Mesothelial cell of epicardium (in vitro differentiated cells): ENCODE results near the gene SLAIN2. TPM values are rescaled to one million over a fixed set of nuclear protein-coding genes. Genes with fewer than 3 reads are reported as not detected.

ENCODE experiments used
- DNase-seq, 2 experiments: peaks; one replicate each; pipeline ENCODE4 v3.0.0; 2021; ENCODE audit warnings: low spot score in 2 of 2; ENCODE audit not compliant: unreplicated experiment in 2 of 2
- H3K27ac Mint-ChIP-seq: 2 replicates; pipeline ENCODE4 v1.8.0; 2021; ENCODE audit warnings: mixed read lengths
- H3K27me3 Mint-ChIP-seq: 2 replicates; pipeline ENCODE4 v1.8.0; 2021; ENCODE audit warnings: low read depth, mixed read lengths
- H3K36me3 Mint-ChIP-seq: 2 replicates; pipeline ENCODE4 v1.8.0; 2021; ENCODE audit warnings: mixed read lengths
- H3K4me1 Mint-ChIP-seq: 2 replicates; pipeline ENCODE4 v1.8.0; 2021; ENCODE audit warnings: mixed read lengths
- H3K4me3 Mint-ChIP-seq: 2 replicates; pipeline ENCODE4 v1.8.0; 2021; ENCODE audit warnings: mild to moderate bottlenecking, moderate library complexity, mixed read lengths
- H3K9me3 Mint-ChIP-seq: 2 replicates; pipeline ENCODE4 v1.8.0; 2021; ENCODE audit warnings: mixed read lengths
- CTCF ChIP-seq: fragments of 200-600 bp; sonication (generic); IDR thresholded peaks from one replicate; pipeline ENCODE4 v1.5.0; 2021; ENCODE audit warnings: antibody characterized with exemption; ENCODE audit not compliant: unreplicated experiment
- total RNA-seq: library from RNA; stranded (reverse); gene quantifications from 3 replicates; pipeline ENCODE4 v1.2.1, GENCODE V29; 2021

The SLAIN2 gene
- total RNA-seq, 1 donor from 2014 or later: 60.1 TPM

GRCh38 chr4:48315728-48316630 lies 25.4 kb upstream of the SLAIN2 start:
- DNase-seq: no peak
- peaks cover 2% of the 10 kb centered on the region for H3K36me3 Mint-ChIP-seq
- H3K4me1 Mint-ChIP-seq: no peaks in the 10 kb centered on the region
- no peak overlapping the region for H3K4me3 Mint-ChIP-seq
- no peaks in the 10 kb centered on the region for H3K27me3 Mint-ChIP-seq
- H3K9me3 Mint-ChIP-seq: peaks cover 3% of the 10 kb centered on the region
- TF ChIP-seq CTCF: peak; percentile 30
- no peak overlapping the region for H3K27ac Mint-ChIP-seq

- Mint-ChIP-seq H3K36me3 (no peaks in the 10 kb centered on the region), H3K4me3 (no peak overlapping the region), H3K27ac (no peak overlapping the region), H3K27me3 (no peaks in the 10 kb centered on the region), H3K4me1 (peaks cover 8% of the 10 kb centered on the region), H3K9me3 (peaks cover 5% of the 10 kb centered on the region)
- TF ChIP-seq CTCF: no peak
- DNase-seq: no peak
Measured at GRCh38 chr4:48321312-48321711, 20.0 kb upstream of the SLAIN2 start.

DNA sequence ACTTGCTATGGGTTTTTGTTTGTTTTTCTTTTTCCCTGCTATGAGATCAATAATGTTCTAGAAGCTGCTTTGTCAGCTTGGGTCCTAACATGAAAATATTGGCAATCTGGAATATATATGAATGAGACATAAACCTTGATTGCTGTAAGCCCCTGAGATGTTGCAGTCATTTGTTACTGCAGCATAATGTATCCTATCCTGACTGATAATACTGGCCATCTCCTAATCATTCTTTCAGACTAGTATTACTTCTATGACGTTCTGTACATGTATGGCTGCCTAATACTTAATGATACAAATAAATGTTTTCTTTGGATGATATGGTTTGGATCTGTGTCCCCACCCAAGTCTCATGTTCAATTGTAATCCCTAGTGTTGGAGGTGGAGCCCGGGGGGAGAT lies 19.3 kb upstream of the SLAIN2 start:
- Mint-ChIP-seq H3K4me1 (peaks cover 8% of the 10 kb centered on the region), H3K27ac (no peak overlapping the region), H3K27me3 (no peaks in the 10 kb centered on the region), H3K9me3 (peaks cover 5% of the 10 kb centered on the region), H3K36me3 (no peaks in the 10 kb centered on the region), H3K4me3 (no peak overlapping the region)
- no peak for TF ChIP-seq CTCF
- DNase-seq: no peak

GRCh38 chr4:48324281-48324680 lies 17.0 kb upstream of the SLAIN2 start:
- Mint-ChIP-seq H3K9me3 (peaks cover 5% of the 10 kb centered on the region), H3K4me3 (no peak overlapping the region), H3K36me3 (no peaks in the 10 kb centered on the region), H3K27ac (no peak overlapping the region), H3K4me1 (peaks cover 8% of the 10 kb centered on the region), H3K27me3 (no peaks in the 10 kb centered on the region)
- no peak for TF ChIP-seq CTCF
- DNase-seq: no peak

DNA sequence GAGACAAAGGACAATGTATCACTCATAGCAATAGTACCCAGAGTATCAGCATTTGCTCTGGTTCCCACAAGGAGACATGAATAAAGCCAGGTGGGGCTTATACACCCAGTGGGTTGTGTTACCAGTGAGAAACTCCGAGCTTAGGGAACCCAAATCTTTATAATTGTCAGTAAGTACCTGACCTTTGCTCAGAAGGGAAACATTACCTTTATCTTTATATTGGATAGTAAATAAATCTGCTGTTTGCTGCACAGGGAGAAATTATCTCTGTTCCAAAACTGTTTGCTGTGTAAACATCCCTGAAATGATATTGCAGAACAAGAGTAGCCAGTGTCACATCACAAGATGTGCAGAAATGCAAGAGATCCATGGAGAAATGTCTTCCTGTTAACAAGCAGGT lies 12.1 kb upstream of the SLAIN2 start:
- H3K4me1 Mint-ChIP-seq: peaks cover 20% of the 10 kb centered on the region
- peaks cover 5% of the 10 kb centered on the region for H3K9me3 Mint-ChIP-seq
- H3K36me3 Mint-ChIP-seq: no peaks in the 10 kb centered on the region
- no peak for DNase-seq
- TF ChIP-seq CTCF: no peak
- peaks cover 2% of the 10 kb centered on the region for H3K27me3 Mint-ChIP-seq
- H3K27ac Mint-ChIP-seq: no peak overlapping the region
- H3K4me3 Mint-ChIP-seq: no peak overlapping the region
